SU-DHL-6 (cell line): ENCODE measurements around the gene FCGR2B.

Experiments
- EZH2phosphoT487 ChIP-seq: fragments of 200-600 bp; sonication (generic), shearing (Covaris generic); conservative IDR thresholded peaks from 2 replicates; pipeline ENCODE4 v1.6.1; 2018; ENCODE audit warnings: mild to moderate bottlenecking, antibody characterized with exemption, low read length, moderate library complexity, mixed read lengths
- TF ChIP-seq, protein P1 (sequence below): fragments of 200-600 bp; sonication (generic); IDR thresholded peaks from one replicate; pipeline ENCODE4 v1.5.1; 2017; ENCODE audit warnings: antibody characterized with exemption, mild to moderate bottlenecking, low read length, moderate library complexity; ENCODE audit not compliant: insufficient read depth, poor library complexity, severe bottlenecking

DNA sequence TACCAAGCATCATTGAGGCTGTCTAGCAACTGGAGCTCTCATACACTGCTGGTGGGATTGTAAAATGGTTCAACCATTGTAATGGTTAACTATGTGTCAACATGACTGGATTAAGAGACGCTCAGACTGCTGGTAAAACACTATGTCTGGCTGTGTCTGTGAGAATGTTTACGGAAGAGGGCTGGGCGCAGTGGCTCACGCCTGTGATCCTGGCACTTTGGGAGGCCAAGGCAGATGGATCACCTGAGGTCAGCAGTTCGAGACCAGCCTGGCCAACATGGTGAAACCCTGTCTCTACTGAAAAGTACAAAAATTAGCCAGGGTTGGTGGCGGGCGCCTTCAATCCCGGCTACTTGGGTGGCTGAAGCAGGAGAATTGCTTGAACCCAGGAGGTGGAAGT lies 39.3 kb downstream of the FCGR2B start:
- TF ChIP-seq, protein P1, sequence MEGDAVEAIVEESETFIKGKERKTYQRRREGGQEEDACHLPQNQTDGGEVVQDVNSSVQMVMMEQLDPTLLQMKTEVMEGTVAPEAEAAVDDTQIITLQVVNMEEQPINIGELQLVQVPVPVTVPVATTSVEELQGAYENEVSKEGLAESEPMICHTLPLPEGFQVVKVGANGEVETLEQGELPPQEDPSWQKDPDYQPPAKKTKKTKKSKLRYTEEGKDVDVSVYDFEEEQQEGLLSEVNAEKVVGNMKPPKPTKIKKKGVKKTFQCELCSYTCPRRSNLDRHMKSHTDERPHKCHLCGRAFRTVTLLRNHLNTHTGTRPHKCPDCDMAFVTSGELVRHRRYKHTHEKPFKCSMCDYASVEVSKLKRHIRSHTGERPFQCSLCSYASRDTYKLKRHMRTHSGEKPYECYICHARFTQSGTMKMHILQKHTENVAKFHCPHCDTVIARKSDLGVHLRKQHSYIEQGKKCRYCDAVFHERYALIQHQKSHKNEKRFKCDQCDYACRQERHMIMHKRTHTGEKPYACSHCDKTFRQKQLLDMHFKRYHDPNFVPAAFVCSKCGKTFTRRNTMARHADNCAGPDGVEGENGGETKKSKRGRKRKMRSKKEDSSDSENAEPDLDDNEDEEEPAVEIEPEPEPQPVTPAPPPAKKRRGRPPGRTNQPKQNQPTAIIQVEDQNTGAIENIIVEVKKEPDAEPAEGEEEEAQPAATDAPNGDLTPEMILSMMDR = no peak
- no peak for TF ChIP-seq EZH2phosphoT487
